ENCODE results near the gene ANKRD11.

GRCh38 chr16:89264800-89265550, 225.4 kb downstream of the ANKRD11 start:
- TF ChIP-seq ZNF274 (IDR thresholded peaks at IDR 0.05; ENCODE audit: low read depth, low read length) (no peak), EZH2 (IDR thresholded peaks at IDR 0.05) (no peak), POLR2A (IDR thresholded peaks at IDR 0.05; ENCODE audit: borderline replicate concordance, extremely low read depth, insufficient read depth, insufficient read length) (no peak)
- TF ChIP-seq, protein P1, sequence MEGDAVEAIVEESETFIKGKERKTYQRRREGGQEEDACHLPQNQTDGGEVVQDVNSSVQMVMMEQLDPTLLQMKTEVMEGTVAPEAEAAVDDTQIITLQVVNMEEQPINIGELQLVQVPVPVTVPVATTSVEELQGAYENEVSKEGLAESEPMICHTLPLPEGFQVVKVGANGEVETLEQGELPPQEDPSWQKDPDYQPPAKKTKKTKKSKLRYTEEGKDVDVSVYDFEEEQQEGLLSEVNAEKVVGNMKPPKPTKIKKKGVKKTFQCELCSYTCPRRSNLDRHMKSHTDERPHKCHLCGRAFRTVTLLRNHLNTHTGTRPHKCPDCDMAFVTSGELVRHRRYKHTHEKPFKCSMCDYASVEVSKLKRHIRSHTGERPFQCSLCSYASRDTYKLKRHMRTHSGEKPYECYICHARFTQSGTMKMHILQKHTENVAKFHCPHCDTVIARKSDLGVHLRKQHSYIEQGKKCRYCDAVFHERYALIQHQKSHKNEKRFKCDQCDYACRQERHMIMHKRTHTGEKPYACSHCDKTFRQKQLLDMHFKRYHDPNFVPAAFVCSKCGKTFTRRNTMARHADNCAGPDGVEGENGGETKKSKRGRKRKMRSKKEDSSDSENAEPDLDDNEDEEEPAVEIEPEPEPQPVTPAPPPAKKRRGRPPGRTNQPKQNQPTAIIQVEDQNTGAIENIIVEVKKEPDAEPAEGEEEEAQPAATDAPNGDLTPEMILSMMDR (IDR thresholded peaks at IDR 0.05 in 2 of 3, conservative IDR thresholded peaks at IDR 0.05 in 1 of 3; ENCODE audit: borderline replicate concordance in 1 of 3, insufficient read depth in 1 of 3, low read depth in 2 of 3, low read length in 2 of 3): no peak

Measured in HCT116 (cell line).